Stimulated activated CD8-positive, alpha-beta memory T cell treated with anti-CD3 and anti-CD28 coated beads, Interleukin-7, amount 100 ng/mL, for 24 hours (primary cell): ENCODE measurements around the gene PARD3.
"Not testable (repeated sequence)": the region's sequence is repeated elsewhere in the genome, so short reads cannot be mapped to it uniquely, and the experiment has no call there.

Experiments used
- DNase-seq: peaks from one replicate; pipeline ENCODE4 v3.0.0-alpha.2; 2020; ENCODE audit warnings: low read depth

Gene PARD3

DNA sequence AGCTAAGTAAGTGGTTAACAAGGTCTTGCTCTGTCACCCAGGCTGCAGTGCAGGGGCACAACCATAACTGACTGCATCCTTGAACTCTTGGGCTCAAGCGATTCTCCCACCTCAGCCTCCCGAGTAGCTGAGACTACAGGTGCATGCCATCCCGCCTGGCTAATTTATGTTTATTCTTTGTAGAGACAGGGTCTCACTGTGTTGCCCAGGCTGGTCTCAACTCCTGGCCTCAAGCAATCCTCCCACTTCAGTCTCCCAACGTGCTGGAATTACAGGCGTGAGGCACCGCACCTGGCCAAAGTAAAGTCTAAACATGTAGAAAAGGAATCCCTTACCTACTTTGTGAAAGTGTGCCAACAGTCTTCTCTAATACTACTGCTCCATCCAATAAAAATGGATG, 17.9 kb downstream of the PARD3 start:
- DNase-seq = no peak

DNA sequence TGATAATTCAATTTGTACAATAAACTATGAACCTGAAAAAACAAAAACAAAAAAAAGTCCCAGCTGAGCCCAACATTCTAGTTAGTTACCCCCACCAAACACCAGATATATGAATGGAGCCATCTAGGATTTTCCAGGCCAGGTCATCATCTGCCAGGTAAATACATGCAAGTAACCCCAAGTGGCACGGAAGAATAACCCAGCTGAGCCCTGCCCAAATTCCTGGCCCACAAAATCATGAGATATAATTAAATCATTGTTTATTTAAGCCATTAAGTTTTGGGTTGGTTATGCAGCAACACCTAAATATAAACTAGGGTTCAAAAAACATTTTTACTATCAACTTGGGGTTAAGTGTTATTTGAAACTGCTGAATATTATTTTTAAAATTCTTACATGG, 19.0 kb downstream of the PARD3 start:
- DNase-seq = no peak

DNA sequence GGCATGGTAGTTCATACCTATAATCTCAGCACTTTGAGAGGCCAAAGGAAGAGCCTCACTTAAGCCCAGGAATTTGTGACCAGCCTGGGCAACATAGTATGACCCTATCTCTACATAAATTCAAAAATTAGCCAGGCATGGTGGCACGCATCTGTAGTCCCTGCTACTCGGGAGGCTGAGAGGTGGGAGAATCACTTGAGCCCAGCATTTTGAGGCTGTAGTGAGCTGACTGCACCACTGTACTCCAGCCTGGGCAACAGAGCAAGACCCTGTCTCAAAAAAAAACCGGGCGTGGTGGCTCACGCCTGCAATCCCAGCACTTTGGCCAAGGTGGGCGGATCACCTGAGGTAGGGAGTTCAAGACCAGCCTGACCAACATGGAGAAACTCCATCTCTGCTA, 19.8 kb downstream of the PARD3 start:
- no peak for DNase-seq

DNA sequence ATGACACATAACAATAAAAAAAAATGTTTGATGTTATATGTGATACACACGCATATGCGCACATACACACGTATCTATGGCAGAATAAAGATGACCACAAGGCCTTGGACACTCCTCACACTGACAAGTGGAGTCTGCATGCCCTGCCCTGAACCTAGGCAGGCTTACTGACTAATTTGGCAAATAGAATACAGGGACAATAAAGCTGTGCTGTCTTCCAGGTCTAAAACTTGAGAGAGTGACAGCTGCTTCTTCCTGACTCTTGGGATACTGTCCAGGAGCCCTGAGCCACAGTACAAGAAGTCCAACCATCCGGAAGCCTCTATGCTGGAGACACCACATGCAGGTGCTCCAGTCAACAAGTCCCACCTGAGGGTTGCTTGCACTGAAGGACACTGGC, 20.3 kb downstream of the PARD3 start:
- DNase-seq = no peak

DNA sequence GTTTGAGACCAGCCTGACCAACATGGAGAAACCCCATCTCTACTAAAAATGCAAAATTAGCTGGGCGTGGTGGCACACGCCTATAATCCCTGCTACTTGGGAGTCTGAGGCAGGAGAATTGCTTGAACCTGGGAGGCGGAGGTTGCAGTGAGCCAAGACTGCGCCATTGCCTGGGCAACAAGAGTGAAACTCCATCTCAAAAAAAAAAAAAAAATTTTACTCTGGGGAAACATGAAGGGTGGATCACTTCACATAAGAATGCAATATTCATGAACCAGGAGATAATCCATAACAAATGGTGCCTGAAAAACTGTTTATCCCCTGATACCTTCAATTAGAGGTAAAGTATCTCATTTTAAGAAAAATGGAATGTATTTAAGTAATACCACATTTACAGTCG, 21.5 kb downstream of the PARD3 start:
- DNase-seq = not testable (repeated sequence)

DNA sequence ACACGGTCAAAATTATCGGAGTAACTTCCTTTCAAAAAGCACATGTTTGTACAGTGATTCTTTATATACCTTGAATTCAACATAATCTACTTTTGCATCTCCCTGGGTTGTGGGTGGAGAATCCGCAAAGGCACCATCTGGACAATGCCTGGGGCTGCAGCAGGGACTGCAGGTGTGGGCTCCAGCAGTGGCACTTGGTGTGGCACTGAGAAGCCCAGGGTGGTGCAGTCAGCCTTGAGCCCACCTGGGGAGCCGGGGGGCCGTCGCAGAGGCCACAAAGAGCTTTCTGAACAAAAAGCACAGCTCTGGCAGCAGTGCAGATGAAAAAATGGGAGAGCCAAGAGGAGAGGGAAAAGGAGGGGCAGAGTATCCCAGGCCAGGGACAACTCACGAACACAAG, 22.2 kb downstream of the PARD3 start:
- no peak for DNase-seq

DNA sequence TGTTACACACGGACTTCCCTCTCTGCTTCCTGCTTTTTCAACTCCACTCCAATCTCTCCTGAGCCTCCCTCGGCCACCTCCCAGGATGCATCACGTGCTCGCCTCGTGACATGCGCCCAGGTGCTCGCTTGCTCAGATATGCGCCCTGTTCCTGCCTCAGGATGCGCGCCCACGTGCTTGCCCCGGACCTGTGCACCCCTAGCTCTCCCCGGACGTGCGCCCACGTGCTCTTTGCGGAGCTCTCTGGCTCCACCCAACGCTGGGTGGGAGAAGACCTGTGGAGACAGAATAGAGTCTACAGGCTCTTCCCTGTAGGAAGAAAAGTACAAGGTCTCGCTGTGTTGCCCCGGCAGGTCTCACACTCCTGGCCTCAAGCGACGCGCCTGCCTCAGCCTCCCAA, 23.1 kb downstream of the PARD3 start:
- no peak for DNase-seq

DNA sequence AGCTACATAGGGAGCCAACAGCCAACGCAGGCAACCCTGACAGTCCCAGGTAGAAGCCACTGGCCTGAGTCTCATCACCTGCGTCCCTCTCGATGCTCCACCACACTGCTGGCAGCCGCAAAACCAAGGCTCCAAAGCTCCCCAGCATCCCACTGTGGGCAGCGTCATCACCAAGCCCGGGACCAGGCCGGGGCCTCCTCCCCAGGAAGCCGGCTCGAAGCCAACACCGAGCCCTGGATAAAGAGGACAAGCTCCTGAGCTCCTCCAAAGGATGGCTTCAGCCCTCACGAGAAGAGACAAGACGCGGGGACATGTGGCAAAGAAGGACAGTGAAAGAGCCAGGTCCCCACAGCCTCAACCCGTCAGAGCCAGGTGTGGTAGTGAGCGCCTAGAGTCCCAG, 23.9 kb downstream of the PARD3 start:
- DNase-seq = no peak

DNA sequence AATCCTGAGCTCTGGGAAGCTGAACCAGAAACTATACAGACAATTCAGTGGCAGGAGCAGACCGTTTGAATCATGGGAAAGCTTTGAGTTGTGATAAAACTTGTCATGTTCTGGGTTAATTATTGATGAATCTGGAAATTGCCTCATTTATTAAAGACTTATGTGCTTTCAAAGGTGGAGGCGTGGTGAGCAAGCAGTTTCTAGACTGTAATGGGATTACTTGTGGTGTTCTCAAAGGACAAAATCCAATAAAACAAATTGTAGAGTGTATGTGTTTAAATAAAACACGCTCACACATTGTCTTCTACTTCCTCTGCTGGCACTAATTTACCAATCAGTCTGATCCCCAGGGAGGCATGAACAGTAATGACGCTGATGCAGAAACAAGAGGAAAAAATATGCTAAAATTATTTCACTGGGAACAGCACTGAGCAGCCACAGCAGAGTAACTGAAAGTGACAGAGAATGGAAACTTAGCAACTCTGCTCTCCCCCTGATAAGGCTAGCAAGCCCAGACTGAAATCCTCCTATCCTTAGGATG, 25.1 kb downstream of the PARD3 start:
- DNase-seq = no peak

DNA sequence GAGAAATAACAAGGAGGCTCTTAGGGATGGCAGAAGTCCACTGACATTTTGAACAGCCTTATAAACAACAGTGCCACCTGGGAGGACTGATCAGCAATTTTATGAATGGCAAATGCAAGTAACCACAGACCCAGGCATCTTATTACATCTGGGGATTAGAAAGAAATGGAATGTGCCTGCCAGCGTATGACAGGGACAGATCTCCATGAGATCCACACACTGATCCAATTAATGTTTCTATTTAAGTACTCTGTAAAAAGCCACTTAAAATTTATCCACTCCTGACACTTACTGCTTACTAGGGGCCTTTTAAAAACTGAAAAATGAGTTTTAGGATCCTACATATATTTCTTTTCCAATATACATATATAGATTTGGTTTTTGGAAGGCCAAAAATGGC, 28.6 kb downstream of the PARD3 start:
- no peak for DNase-seq

DNA sequence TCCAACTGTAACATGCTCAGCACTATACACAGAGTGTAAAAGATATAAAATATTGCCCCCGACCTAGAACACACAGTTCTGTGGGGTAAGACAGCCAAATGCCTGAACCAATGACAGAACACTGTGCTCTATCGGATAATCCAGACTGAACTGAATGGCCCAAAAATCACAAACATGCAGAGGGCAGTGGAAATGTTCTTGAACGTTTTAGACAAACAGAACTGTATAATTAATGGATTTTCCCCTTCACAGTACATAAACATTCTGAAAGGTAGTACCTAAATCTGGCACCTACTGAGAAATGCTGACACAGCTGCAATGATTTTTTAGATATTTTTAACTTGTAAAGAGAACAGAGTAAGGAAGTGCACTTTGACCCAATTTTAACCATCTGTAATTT, 33.4 kb downstream of the PARD3 start:
- DNase-seq = no peak

DNA sequence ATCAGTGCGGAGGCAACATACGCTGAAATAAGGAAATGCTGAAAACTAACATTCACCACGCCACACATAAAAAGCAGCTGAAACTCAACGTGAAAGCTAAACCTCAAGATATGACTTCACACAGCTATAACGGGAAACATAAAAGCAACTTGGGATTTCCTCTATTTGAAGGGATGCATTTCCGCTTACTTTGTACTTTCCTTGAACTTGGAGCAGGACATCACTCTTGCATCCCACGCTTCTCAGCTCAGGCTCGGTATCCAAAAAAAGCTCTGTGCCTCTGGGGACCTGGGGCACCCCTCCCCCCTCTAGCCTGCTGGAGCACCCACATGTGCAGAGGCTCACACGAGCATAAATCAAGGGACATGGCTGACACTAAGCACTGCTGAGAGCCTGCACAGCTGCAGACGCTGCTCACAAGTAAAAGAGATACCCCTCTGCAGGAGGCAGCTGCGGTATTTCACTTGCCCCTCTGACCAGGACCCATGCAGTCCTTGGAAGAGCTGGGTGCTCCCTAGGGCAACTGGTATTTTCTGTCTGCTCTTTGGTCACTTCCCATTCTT, 34.2 kb downstream of the PARD3 start:
- DNase-seq = no peak

DNA sequence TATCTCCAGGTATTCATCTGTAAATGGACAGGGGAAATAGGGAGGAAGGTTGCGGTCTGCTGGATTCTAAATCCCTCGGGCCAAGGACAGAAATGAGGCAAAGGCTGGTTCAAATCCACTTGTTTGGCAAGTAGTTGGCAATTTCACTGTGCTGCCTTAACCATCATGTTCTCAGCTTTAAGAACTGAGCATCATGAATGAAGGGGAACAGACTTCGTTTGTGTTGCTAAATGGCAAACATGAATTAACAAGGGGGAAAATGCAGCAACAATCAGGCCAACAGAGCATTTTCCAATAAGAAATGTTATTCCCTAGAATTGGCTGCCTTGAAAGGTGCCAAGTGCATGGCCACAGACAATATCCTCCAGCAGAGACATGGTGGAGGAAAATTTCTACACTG, 36.9 kb downstream of the PARD3 start:
- DNase-seq = no peak

DNA sequence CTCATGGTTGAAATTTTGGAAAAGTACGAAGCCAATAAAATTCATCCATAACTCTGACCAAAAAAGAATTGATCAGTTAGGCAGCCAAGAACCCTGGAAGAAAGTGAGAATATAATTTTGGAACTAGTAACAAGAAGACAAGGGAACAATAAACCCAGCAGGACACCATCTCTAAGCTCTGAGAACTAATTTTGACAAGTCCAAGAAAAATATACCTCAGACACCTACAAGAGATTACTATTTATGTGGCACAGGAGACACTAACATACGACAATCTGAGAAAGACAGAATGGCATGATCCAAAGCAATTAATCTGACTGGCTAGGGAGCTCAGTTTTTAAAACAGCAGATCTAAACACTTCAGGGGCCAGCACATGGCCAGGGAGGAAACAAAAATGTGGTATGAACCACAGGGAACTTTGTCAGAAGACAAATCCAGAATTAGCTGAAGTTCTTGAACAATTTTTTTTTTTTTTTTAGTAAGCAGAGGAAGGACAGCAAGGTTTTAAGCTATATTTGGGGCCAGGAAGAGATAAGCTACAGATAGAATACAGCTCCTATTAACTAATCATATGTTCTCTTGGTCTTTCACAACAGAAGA, 38.9 kb downstream of the PARD3 start:
- no peak for DNase-seq

DNA sequence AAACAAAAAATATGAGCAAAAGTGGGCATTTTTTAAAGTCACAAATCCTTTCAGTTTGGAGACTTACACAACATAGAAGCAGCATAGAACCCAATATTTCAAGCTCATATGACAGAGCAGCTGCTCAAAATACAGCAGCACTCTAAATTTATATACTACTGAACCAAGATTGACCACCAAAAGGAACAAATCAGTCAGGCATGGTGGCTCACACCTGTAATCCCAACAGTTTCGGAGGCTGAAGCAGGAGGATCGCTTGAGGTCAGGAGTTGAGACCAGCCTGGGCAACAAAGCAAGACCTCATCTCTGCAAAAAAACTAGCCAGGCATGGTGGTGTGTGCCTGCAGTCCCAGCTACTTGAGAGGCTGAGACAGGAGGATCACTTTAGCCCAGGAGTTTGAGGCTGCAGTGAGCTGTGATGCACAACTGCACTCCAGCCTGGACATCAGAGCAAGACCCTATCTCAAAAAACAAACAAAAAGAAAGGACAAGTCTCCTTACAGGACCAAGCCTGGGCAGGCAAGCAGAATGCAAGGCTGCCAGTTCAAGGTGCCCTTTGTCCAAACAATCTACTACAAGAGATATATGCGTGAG, 40.0 kb downstream of the PARD3 start:
- no peak for DNase-seq

DNA sequence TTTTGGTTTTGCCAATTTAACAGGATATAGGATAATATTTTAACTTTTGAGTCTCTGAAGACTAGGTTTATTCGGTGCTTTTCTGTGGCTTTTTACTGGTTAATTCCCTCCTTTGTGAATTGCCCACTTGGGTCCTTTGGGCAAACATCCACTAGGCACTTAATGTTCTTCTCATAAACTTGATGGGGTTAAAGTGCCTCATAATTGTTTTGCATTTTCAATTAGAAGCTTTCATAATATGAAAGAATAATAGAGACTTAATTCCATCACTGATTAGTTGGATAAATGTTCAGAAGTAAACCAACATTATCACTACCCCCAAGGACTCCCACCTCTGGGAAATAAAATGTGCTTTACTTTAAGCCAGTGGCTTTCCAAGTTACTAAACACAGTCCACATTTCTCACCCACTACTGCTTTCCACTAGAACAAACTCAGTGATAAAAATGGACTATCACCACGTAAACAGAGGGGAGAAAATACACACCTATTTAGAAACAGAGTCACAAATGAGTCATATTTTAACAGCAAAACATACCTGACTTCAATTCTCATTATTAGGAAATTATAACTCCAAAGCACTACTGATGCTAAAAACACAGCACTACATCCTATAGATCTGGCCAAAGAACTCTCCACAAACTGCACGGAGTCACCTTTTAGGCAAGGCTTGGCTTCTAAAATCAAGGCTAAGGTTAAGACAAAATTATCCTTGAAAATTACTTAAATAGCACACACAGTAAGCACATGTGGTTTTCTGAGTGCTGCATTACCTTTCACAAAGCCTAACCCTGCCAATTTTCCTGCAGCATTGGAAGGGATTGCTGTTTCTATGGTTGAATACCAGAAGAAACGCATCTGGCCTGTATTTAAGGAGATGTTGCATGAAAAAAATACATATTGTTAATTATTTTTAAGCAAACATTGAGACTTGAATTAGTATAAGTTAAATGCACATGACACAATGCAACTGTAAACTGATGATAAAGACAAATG, 41.2 kb downstream of the PARD3 start:
- no peak for DNase-seq

DNA sequence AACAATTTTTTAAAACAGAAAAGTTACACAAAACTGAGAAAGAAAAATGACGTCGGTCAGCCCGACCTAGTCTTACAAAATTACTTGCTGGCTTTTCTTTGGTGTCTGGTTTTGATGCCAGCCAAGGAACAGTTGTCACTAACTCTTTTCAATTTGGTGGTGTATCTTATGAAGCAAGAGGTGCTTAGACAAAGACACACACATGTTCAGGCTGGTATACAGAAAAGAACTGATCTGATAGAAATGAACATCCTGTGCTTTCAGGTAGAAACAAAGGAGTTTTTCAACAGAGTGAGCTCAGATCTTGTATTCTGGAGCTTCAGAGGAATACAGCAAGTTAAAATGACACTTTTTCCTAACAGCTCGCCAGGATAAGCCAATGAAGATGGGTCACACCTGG, 43.6 kb downstream of the PARD3 start:
- no peak for DNase-seq

DNA sequence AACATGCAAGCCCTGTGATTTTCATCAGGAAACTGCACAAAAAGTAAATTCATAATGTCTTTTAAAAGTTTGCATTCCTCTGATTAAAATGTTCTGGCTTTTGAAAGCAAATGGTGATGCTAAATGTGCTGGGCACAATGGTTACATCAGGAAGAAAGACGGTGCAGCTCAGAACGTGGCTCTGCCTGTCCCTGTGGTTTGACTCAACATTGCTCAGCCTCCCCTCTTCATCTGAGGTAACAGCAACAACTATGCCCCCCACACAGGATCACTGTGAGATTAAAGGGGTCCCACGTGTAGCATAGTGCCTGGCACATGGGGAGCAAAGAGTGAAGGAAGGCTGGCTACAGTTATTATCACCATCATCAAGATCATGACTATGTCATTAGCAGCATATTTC, 44.0 kb downstream of the PARD3 start:
- DNase-seq = no peak

DNA sequence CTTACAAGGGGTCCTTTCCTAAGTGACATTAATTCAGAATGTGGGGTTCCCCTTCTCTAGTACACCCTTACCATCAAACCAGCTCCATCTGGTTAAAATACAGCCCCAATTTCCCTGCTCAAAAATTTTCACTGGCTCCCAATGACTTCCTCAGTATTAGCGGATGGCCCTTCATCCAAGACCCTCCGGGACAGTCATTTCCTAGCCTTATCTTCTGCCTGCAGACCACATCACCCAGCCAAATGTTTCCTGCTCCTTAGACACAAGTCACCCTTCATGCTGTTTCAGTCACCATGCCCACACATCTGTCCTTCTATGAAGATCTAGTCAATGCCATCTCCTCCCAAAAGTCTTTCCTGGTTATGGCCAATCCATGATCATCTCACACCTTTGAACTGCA, 45.2 kb downstream of the PARD3 start:
- no peak for DNase-seq

DNA sequence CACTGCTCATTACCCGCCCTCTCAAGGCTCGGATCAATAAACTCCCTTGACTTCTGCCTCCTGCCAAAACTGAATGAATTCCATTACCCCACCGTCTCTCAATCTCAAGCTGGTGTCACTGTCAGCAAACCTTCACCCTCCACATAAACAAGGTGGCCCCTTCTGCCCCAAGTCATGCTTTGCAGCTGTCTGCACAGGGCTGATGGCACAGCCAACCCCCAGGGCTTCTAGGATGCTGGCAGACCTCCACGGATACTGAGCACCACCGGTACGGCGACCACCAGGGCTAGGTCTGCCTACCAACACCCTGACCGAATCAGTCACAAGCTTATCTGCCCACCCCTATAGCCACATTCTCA, 46.1 kb downstream of the PARD3 start:
- no peak for DNase-seq

DNA sequence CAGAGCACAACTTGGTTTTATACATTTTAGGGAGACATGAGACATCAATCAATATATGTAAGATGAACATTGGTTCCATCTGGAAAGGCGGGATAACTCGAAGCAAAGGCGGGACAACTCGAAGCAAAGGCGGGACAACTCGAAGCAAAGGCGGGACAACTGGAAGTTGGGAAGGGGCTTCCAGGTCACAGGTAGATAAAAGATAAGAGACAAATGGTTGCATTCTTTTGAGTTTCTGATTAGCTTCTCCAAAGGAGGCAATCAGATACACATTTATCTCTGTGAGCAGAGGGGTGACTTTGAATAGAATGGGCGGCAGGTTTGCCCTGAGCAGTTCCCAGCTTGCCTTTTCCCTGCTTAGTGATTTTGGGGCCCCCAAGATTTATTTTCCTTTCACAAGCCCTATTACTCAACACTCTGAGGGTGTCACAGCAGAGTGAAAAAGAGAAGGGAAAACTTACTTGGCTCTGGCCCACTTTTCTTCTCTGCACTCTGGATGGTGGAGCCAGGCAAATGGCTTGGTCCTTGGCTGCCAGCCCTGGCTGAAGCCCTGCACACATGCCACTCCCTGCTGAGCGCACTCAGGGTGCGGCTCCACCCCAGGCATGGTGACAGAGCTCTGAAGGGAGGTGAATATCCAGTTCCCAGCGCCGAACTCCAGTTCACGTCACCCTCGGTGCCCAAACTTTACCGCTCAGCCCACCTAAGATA, 46.7 kb downstream of the PARD3 start:
- DNase-seq = no peak
